ENCODE data around the gene ALX4. TPM values are rescaled to one million over a fixed set of nuclear protein-coding genes. Genes with fewer than 3 reads are reported as not detected.

Gene ALX4
- total RNA-seq, 1 donor from 2014 or later = 3.7 TPM

DNA sequence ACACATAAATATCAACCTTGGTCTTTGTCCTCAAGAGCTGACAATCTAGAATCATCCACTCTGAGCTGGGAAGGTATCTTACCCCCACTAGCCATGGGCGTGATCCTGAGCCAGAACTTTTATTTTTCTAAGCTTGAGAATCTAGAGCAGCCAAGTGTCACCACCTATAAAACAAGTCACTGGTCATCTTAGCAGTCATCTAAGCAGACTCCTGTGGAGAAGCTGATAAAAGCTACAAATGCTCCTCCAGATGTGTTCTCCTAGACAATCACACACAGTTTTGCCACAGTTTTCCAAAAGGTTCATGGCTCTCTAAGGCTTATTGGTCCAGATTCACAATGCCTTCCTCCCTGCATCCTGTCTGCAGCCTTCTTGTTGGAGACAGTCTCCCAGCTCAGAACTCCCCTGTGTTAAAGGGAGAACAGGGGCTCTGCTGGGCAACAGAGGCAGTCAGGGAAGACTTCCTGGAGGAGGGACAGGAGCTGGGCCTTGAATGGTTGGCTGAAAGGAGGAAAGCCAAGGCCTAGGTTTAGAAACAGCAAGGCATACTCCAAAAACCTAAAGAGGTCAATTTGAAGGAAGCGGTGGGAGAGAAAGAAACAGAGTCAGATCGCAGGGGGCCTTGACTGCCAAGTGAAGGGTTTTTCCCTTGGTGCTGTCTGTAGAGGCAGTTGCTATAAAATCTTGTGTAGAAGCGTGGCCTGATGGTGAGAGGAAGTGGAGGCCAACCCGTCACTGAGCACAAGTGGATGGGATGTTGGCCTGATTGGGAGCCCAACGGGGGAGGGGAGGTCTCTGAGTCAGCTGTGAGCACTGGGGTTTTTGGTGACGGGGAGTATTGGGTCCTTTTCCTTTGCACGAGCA lies 42.0 kb downstream of the ALX4 start:
- no peak for DNase-seq

DNA sequence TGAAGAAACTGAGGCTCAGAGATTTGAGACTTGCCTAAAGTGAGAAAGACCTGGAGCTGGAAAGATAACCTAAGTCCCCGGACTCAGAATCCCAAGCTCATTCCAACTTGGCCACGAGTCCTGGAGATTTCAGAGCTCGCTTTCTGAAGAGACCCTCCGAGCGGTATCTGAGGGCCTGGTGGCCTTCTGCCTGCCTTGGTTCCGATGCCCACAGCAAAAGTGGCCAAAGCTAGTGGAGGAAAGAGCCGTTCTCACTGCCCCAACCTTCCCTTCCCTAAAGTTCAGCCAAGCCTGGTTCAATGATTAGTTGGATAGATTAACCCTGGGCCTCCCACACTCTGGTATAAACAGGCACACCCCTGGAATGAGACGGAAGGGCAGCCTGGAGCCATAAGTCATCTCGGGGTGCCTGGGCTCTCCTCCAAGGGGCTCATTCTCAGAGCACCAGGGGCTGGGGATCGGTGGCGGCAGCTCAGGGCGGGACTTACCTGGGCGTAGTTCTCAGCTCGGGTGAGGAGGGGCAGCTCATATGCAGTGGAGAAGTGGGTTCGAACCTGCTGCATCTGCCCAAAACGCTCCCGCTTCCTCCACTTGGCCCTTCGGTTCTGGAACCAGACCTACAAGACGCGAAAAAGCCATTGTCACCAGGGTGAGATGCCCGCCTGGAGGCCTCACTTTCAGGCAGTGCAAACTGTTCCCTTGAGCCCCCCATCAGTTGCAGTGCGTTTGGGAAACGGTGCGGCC lies 42.8 kb downstream of the ALX4 start:
- DNase-seq = no peak

DNA sequence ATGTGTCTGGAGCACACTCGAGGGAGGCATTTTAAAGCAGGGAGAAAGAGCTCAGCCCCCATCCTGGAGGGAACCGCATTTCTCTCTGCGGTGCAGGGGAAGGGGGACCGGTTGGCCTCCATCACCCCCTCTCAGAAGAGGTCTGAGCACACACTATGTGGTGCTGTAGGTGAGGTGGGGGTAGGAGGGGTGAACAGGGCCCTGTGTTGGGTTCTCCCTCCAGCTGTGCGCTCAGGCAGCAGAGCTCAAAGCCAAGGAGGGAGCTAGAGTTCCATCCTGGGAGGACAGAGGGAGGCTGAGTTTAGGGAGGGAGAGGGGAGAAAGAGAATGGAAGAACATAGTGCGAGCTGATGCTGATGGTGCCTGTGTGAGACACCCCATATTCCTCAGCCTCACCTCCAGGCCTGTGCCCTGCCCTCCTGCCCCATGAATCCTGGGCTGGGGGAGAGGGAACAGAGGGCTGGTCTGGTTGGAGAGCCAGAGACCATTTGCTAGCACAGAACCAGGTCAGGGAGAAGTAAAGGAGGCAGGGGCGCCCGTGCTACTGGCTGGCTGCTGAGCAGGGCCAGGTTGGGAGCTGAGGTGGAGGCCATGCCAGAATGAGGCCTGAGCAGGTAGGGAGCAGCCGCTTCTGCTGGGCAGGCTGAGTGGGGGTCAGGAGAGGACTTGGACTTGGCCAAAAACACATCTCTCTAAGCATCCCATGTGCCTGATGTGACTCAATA lies 43.7 kb downstream of the ALX4 start:
- no peak for DNase-seq

DNA sequence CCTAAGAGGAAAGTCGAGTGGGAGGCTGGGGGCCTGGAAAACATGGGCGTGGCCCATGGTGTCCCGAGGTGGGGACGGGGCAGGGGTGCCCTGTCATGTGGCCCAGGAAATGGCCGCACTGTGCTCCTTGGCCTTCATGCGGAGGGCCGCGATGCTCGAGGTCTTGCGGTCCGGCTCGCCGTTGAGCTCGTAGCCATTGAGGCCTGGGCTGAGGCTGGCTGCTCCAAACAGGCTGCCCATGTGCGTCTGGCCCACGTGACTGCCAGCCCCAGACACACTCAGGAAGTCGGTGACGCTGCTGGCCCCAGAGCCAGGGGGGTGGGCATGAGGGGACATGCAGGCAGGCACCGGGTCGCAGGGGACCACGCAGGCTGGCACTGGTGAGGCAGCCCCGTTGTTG lies 45.2 kb downstream of the ALX4 start:
- no peak for DNase-seq

DNA sequence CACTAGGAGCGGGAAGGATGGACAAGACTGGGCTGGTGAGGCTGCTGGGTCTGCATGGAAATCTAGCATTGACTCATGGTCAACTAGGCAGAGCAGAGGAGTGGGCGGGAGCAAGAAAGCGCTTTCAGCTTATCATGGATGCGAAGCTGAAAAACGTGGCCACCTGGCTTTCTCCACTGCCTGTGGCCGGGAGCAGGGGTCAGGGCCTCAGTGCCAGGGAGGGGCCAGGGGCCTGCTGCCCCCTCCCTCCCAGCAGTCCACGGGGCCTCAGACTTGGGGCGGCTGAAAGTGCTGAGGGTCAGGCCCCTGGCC lies 45.5 kb downstream of the ALX4 start:
- DNase-seq = no peak

DNA sequence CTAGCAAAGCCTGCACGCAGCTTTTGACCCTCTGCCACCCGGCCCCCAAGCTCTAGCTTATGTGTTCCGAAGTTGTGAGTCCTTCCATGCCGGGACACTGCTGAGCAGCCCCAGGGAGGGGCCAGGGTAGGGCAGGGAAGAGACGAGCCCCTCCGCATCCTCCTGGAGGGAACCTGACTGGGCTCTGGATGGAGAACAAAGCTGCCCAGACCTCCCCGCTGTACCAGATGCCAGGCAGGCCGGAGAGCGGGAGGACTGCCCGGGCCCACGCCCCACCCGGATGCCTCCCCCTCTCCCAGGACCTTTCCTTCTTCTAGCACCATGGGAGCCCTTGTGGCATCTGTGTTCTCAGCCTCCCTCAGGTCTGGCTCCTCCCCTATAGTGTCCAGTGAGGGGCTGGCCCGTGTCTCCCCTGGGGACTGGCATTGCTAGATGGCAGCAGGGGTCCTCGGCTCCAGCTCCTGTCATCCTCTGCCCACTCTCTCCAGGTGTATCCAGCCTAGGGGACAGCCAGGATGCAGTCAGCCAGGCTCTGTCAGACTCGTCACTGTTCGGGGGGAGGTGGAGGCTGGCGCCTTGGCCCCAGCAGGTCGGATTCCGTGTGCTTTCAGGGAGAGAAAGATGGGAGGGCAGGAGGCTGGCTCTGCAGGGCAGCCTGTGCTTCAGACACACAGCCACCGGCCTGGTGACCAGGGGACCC lies 46.1 kb downstream of the ALX4 start:
- no peak for DNase-seq

DNA sequence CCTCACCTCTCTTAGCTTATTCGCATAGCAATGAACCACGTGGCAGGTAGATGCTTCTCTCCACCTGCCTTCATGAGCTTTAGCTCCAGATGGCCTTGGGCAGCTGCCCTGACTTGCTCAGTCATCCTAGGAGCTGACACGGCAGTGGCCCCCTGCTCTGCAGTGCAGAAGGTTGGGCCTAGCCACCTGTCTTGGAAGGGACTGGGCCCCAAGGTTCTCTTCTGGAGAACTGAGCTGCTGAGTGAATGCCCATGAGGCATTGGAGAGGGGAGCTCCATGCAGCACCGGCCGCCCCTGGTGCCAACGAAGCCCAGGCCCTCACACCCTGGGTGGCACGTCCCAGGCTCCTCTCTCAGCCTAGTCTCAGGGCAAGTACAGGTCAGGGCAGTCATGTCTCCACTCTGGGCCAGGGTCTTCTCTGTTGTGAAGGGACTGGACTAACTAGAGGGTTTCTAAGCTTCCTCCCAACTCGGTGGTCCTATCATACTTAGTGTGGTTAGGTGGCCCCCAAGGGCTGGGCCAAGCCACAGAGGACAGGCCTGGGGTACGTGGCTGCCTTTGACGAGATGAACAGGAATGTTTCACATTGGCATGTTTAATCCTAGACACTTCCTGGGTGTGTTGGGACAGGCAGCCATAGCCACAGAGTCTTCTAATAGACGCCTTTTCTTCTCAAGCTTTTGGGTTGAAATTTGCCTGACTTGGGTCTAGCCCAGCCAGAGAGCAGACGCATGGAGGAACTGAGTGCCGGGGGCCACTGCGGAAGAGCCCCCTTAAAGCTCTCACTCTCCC lies 47.9 kb downstream of the ALX4 start:
- DNase-seq = no peak

DNA sequence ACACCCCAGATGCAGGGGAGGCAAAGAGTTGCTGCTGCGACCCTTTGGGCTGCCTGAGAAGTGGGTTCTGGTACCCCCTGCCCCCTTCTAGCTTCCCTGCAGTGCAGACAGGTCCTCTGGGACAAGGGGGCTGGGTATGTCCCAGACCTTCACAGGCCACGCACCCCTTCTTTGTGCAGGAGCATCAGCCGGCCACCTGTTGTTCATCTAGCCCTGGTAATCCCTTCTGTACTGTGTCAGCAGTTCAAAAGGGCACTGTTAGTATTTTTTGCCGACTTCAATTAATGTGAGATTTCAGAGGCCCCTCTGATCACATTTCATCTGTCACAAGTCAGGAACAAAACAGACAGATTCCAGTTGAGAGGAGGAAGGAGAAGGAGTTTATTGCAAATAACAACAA lies 49.9 kb downstream of the ALX4 start:
- DNase-seq = no peak

DNA sequence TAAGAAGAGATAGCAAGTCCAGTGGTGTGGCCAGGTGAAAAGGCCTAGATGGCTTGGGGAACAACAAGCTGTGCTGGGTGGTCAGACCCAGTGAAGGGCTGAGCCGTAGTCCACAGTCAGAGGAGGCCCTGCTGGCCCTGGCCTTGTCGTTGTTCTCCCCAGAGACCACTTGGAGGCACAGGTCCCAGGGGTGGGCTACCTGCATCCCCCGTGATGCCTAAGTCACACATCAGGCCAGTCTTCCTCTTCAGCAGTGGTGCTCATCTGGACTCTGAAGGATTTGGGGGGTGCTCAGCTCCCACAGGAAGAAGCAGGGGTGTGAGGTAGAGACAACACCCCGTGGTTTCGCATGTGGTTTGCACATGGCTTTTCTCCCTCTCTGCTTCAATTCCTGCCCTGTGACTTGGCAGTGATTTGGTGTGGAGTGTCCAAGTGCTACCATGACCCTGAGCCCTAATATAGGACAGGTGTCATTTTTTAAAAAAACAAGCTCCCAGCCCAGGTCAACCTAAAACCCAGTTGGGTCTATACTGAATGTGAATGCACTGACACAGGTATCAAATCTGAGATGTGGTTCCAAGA lies 51.0 kb downstream of the ALX4 start:
- no peak for DNase-seq

DNA sequence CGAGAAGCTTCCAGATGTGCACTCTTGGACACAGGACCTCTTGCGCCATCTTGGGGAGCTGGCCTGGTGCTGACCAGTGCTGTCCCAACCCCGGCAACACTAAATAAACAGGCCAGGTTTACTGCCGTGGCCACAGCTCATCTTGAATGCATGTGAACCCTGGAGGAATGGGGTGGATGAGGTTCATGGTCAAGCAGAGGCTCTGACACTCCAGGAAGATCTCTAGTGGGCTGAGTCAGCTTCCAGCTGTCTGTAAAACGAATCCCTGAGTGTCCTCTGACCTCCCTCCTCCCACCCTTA lies 51.8 kb downstream of the ALX4 start:
- no peak for DNase-seq

DNA sequence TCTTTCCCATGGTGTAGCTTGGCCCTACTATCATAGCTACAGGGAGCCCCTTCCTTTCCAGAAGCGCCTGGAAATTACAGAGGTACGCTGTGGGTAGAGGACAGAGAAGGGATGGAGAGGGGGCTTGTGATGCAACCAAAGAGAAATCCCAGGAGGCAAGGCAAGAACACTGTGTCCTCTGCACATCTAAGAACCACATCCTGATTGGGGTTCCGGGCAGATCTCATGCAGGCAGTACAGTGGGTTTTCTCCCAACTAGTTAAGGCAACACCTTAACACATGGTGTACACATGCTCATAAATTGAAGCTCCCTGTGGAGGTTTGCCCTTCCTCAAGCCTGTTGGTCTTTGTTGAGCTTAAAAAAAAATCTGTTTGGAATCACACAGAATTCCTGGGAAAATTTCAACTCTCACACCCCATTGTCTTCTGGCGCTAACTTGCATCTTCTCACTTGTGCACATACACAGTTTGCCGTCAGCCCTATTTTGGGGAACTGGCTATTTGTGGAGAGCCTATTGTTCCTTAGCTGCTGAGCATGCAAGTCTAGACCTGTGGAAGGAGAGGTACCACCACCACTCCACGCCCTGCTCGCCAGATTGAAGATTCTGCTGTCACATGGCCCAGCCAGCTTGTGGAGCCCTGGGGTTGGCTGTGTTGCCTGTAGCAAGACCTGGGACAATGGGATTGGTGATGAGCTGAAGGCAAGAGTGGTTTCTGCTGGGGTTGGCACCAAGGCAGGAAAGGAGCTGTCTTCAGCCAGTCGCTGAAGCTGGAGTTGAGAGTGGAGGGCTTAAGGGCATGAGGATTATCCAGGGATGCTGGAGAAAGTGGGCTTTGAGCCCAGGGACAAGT lies 52.4 kb downstream of the ALX4 start:
- no peak for DNase-seq

DNA sequence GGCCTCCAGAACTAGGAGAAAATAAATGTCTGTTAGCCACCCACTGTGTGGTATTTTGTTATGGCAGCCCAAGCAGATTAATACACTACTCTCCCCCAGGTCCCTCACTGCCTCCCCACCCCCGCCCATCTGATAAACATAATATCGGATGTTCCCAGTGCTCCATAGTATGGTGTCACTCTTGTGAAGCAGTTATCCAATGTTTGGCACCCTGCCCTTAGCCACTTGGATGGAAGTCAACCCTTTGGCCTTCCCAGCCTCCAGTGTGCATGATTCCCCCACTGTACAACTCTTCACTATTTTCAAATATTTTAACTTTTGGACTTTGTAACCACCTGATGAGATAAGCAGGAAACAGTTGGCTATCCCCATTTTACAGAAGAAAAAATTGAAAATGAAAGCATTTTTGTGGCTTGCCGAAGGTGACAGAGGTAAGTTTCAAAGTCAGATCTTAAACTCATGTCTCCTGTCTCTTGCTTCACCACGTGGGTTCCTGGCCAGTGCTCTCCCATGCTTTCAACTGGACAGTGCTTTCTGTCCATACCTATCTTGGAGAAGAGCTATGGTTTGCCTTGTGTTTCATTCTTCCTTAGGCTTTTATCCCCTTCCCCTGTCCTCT lies 53.2 kb downstream of the ALX4 start:
- DNase-seq = no peak

DNA sequence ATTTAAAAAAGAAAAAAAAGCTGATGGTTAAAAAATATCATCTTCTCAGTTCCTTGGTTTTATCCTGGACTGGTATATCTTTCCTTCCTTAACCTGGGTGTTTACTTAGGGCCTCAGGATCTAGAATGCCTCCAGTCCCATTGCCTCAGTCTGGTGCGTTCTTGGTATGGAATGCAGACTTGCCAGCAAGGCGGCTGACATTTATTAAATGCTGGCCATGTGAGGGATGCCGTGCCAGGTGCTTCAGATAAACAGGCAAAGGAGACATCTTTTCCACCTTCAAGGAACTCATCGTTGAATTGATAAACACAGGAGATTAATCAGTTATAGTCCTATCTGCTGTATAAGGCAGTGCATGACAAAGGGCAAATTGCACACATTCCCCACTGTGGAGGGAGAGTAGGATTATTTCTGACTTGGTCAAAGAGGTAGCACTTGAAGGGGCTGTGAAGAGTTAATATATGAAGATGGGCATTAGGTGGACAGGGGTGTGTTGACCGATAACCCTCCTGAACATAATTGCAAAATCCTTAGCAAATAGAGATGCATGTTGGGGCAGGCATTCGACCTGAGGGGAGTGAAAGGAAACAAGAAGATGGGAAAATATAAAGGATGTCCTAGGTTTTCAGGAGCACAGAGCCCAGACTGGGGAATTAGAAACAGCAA lies 54.4 kb downstream of the ALX4 start:
- no peak for DNase-seq

DNA sequence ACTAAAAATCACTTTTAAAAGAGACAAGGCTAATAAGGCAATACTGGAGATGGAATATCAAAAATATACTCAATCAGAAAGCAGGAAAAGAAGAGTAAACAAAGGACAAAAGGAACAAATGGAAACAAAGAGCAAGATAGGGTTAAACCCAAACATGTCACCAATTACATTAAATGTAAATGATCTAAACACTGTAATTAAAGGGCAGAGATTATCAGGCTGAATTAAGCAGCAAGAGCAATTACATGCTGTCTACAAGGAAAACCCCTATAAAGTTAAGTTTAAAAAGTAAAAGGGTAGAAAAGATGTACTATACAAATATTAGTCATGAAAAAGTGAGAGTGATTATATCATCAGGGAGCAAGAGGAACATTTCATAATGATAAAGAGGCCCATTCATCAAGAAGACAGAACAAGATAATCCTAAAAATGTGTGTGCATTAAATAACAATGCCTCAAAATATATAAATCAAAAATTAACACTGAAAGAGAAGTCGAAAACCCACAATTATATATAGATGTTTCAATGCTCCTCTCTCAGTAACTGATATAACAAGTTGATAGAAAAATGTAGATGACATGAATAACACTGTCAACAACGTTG lies 56.8 kb downstream of the ALX4 start:
- no peak for DNase-seq

DNA sequence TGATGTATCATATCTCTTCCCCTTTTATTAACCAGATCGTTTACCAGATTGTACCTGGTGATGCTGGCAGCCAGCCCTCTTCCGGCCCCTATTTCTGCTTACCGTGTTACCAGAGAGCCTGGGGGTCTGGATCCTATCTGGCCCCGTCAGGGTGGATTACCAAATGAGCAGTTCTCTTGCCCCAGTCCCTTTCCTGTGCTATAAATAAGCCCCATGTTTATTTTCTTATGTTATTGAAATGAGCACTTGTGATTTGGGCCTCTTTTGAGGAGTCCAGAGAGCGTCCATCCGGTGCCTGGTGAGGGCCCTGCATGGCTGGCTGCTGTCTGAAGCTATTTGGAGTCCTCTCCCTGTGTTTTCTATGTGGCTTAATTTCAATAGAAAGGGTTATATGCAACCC lies 59.5 kb downstream of the ALX4 start:
- DNase-seq = no peak

DNA sequence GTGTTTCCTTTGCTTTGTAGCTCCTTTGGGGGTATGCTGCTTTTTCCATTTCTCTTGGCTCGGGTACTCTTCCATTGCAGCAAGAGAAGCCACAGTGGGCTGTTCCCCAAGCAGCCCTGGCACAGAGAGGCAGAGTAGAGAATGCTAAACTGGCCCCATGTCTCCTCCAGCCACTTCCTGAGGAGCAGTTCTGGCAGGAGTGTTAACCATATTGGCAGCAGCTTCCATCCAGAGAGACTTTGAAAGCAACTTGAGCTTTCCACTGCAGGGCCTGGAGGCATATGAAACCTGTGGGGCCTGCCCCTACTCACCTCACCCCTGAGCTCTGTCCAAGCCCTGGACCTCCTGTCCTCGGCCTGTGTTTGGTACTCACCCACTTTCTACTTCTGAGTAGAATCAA lies 61.8 kb downstream of the ALX4 start:
- no peak for DNase-seq

DNA sequence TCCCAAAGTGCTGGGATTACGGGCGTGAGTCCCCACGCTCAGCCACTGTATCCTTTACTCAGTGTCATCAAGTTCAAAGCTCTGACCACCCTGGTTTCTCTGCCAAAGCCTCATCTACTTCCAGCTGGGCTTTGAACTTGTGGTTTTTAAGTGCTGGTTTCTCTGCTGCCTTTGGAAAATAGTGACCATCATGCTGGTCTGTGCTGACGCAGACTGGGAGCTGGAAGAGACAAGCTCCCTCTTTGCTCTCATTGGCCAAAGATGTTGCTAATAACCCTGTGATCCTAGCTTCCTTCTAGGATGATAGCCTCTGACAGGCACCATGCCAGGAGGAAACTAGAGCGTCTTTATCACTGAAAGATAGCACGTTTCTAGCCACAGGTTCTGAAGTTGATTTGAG lies 62.4 kb downstream of the ALX4 start:
- DNase-seq = no peak

DNA sequence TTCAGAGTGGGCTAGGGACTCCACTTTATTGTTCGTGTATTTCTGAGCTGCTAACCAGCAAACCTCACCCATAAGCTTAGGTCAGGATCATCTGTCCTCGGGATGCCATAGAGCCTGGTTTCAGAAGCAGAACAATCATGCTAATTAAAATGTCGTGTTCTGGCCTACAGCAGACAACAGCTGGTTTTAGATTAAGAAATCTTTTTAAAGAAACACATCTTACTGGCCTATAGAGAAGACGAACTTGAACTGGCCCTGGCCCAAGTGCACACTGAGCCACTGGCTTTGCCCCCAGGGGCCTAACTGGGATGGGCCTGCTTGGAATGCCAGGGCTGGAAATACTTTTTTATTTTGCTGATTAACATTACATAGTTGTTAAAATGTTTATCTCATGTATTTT lies 63.2 kb downstream of the ALX4 start:
- DNase-seq = no peak

DNA sequence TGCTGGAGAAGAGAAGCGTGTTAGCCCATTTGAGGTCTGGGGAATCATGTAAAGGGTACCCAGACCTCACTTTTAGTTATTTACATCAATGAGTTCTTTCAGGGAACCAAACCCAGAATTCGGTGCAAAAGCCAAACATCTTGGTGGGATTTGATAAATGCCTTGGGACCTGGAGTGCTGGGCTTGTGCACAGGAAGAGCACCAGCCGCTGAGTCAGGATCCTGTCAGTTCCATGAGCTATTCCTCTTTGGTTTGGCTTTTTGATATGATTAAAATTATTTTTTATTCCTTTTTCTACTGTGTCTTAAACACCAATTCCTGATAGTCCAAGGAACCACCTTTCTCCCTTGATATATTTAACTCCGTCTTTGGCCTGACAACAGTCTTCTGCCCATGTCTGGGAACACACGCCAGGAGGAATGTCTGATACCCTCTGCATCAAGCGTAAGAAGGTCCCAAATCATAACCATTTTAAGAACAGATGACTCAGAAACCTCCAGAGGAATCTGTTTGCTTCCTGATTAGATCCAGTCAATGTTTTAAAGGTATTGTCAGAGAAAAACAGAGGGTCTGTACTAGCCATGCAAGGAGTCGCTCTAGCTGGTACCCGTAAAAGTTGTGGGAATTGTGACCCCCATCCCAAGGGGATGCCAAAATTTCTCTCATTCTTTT lies 65.2 kb downstream of the ALX4 start:
- no peak for DNase-seq

Data from skin of body (tissue), 2 donors.